Mucosa of gallbladder (tissue), 1 donor: ENCODE data around the gene CYRIA. TPM values are rescaled to one million over a fixed set of nuclear protein-coding genes. Genes with fewer than 3 reads are reported as not detected.

Experiments used
- DNase-seq: peaks from one replicate; pipeline ENCODE4 v3.0.0-alpha.2; 2020; ENCODE audit warnings: low spot score
- total RNA-seq: library from RNA; stranded (reverse); gene quantifications from one replicate; pipeline ENCODE4 v1.2.1, GENCODE V29; 2021
- donor health status: DM: no; HTN: no; CAD: no.

Gene CYRIA
- total RNA-seq, 1 donor from 2014 or later, result 7.0 TPM

DNA sequence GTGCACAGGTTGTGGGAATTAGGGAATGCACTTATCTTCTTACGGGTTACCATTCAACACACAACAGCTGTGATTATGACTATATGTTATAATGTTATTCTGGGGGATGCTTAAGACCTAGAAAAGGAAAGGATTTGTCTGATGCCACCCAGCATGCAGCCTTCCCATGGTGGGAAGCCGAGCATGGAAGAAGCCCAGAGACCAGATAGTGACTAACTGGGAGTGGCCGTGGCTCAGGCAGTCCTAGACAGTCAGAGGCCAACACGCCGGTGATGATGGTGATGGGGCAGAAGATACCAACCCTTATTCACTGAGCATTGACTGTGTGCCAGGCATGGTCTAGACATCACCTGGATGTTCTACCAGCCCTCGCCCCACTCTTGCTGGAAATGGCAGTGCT, 35.9 kb downstream of the CYRIA start:
- no peak for DNase-seq

DNA sequence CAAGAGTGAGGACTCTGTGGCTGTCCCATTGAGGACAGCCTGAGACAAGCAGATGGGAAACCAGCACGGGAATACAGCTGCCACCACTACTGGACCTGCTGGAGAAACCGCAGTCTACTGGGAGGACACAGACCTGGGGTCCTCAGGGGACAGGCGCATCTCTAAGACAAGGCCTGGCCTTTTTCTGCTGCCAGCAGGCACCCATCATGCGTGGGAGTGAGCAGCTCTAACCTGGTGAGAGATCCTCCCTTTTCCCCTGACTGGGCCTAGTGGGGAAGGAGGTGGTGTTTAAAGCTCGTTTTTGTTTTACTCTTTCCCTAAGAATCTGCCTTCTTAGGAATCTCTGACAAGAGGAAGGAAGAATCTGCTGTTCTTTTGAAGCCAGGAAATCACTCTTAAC, 36.6 kb downstream of the CYRIA start:
- no peak for DNase-seq

DNA sequence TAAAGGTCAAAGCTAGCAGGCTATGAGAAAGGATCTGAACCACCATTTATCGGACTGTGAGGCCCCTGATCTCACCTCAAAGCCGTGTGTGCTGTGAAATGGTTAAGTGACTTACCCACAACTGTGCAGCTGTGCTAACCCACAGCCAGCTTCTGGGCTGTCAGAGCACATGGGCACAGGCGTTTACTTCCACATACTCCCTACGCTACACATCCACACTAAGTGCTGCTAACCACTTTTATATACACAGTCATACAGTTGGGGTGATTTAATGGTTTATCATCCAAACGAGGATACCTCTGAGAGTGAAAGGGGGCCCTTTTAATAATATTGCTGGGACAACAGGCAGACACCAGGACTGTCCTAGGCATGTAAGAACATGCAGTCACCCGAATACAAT, 37.3 kb downstream of the CYRIA start:
- no peak for DNase-seq

DNA sequence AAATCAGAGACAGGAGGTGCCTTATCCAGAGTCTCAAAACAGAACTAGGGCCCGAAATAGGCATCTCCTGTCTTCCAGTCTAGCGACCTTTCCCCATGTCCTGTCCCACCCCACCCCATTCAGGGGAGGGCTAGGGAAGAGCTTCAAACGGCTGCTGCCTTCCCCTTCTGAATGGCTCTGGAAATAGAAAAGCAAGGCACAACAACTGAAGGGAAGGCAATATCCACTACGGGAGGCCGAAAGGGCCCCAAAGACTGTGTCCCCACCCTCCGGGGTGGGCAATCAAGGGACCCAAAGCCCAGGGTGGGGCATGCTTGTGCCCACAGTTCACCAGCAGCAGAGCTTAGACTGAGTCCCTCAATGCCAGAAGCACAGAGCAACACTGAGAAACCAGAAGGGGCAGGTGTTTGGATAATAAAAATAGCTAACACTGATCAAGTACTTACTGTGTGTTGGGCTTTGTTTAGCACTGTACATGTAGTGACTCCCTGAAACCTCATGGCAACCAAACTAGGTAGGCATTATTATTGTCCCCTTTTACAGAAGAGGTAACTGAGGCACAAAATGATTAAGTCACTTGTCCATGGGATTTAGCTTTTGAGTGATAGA, 38.5 kb downstream of the CYRIA start:
- no peak for DNase-seq

DNA sequence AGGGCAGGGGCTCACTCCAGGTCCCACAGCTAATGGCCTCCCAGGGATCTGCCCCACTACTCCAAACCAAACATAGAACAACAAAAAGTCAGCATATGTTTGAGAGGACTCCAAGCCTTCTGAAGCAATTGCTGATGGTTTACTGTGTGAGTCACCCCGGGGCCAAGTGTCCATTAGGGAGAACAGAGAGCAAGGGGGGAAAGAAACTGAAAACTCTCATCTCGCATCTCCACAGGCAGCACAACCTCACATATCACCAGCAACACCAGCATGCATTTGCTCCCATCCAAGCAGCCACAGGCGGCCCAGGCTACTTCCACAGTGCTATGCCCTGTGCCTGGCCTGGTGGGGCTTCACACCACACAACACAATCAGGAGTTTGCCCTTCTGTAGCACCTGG, 39.1 kb downstream of the CYRIA start:
- no peak for DNase-seq

DNA sequence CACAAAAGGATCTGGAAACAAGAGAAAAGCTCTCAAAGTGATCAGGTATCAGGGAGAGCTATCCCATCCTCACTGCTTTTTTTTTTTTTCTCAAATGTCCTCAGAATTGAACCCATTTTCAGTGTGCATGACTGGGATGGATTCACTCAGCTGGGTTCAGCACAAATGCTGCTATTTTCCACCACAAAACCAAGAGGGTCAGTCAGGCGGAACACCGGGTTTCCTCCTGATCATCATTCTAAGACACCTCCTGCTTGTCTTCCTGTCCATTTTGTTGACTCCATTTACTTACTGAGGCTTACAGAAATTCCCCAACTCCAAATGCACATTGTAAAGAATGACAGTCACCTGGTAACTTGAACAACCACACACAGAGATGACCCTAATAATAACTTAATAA, 39.9 kb downstream of the CYRIA start:
- no peak for DNase-seq

DNA sequence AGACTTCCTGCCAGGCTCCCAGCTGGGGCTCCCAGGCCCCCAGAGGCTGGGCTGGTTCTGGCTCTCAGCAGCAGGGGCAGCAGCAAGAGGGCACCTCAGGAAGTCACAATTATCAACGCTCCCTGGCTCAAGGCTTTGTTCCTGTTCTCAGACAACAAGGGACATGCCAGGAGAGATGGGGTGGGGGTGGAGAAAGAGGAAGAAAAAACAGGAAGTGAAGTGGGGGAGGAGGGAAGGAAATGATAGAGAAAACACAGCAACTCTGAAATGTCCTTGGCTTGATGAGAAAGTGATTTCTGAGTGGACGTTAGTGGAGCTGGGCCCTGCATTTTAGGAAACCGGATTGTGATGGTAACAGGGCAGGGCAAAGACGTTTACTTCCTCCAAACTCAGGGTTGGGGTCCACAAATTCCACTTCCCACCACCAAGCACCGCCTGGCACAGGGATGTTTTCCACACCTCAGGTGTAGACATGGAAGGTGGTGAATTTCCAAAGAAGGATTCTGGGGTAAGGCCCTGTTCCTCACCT, 40.4 kb downstream of the CYRIA start:
- DNase-seq, result peak; percentile 27

DNA sequence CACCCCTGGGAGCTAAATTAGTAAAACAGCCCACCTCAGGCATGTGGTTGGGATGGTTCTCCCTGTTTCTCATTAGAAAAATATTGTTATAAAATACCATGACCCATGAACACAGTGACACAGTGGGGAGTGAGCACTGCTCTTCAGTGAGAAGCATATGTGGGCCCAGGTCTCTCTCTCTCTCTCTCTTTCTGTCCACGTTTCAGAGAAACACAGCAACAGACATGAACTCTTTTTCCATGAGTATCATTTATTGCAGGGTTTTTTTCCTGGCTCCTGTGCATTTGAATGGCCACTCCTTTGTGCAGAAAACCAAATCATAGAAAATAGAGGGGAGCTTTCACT, 41.2 kb downstream of the CYRIA start:
- DNase-seq, result no peak

DNA sequence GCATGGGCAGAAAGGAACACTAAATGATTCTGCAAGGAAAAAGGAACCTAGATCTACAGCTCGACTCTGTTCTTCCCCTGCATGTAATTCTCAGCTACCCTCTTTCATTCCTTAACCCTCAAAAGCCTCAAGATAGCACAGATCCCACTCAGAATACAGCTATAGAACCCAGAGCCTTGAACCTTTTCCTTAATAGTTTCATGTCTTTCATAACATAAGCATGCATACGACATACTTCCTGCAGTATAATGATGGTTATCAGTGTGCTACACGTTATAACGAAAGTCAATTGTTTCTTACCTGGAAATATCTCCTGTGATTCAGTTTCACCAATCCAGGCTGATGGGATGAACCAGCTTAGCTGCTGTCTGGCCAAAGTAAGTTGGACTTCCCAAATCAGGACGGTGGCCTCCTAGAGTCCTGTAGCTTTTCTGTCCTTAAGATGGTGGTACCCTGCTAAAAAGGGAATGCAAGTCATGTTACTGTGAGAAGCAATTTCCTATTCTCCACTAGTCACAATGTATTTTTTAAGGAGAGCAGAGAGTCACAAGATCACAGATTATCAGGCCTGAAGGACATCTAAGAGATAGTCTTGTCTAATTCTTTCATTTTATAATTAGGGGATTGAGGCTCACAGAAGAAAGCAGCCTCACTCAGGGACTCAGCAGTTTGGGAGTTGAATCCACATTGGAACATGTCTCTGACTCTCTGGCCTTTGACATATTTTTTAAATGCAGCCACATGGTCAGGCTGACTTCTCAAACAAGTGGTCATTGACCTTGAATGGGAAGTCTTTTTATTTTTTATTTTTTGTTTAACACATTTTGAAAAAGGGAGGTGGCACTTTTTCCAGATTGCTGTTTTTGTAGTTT, 41.8 kb downstream of the CYRIA start:
- DNase-seq, result no peak

DNA sequence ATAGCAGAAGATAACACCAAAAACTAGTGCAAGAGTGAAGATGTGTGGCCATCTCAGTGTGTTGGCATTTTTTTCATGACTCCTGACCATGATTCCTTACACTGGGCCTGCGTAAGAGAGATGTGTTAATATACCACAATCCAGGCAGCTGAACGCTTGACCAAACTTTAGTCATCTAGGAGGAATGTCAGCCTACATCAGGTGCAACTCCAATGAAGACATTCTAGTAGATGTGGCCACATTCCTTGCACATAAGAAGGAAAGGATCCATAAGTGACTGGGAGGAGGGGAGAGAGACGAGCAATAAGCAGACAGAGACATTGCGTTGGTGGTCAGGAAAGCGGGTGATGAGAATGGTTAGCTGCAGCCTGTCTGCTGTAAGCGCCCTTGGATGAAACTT, 42.6 kb downstream of the CYRIA start:
- no peak for DNase-seq

DNA sequence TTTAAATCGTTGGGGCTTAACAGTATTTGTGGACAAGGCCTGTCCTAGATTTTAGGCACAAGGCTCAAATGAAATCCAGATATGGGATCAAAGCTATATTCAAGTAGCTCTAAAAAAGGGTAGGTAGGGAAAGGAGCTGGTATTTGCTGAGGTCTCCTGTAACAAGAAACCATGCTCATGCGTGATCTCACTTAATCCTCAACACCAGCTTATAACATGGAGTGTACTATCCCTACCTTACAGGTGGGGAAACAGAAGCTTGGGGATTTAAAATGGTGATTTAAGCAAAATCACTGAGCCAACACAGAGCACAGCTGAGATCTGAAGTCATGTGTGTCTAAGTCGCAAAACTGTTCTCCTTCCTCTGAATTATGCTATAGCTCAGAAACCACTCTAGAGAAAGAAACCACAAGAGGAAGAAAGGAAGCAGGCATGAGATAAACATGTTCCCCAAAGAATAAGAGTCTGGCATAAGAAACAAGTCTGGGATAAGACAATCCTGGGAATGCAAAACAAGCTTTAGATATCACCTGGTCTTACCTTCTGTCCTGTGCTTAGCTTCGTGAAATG, 43.1 kb downstream of the CYRIA start:
- DNase-seq, result no peak

DNA sequence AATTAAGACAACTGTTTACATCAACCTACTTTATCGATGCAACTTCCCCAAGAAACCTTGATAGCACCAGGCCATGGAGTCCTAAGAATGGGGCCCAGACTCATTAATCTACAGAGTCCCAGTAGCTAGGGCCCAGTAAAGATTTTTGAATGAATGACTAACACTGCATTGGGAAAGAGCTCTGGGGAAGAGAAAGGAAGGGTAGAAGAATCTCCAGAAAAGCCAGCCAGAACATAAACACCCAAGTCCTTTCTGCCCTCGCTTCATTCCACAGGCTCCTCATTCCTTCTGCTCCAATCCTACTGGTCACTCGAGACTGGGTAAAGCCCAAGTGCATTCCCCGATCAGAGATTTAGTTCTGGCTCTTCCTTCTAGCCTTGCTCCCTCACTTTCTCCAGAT, 44.3 kb downstream of the CYRIA start:
- no peak for DNase-seq

DNA sequence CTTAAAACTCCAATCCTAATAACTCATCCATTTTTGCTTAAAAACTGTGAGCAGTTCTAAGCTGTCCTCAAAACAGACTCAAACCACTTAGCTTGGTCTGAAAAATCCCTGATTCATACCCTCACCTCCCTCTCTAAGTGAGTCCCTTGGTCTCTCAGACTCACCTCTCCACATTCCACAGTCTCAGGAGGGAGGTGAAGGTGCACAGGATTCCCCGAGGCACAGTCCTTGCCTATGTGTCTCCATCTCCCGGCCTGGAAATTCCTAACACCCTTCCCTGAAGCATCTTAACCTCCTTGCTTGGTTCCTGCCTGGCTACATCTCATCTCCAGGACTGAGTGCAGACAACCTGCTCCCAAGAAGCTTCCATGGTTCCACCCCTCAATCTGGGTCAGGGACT, 45.0 kb downstream of the CYRIA start:
- no peak for DNase-seq

DNA sequence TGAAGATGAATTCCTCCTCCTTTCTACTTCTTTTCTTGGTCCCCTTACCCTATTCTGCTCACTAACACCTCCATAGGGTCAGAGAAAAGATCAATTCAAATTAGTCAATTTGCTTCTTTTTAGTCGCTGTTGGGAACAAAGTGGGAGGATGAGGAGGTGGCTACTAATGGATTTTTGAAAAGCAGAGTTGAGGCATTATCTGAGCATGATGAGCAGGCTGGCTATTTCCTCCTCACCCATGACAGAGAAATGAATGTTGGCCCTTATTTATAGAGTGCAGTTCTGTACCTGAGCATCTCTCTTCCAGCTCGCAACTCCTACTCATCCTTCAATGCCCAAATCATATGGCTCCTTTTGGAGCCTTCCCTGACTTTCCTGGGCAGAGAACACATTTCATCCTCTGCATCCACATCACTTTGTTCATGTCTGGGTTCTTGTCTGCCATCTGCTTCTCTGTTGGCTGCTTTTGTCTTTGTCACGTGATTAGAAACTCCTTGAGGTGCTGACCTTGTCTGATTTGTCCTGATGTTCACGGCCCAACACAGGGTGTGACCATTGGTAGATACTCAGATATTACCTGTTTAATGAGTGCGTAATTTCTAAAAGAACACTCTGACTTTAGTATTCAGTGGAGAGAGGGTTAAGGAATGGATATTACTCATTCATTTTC, 45.9 kb downstream of the CYRIA start:
- no peak for DNase-seq

DNA sequence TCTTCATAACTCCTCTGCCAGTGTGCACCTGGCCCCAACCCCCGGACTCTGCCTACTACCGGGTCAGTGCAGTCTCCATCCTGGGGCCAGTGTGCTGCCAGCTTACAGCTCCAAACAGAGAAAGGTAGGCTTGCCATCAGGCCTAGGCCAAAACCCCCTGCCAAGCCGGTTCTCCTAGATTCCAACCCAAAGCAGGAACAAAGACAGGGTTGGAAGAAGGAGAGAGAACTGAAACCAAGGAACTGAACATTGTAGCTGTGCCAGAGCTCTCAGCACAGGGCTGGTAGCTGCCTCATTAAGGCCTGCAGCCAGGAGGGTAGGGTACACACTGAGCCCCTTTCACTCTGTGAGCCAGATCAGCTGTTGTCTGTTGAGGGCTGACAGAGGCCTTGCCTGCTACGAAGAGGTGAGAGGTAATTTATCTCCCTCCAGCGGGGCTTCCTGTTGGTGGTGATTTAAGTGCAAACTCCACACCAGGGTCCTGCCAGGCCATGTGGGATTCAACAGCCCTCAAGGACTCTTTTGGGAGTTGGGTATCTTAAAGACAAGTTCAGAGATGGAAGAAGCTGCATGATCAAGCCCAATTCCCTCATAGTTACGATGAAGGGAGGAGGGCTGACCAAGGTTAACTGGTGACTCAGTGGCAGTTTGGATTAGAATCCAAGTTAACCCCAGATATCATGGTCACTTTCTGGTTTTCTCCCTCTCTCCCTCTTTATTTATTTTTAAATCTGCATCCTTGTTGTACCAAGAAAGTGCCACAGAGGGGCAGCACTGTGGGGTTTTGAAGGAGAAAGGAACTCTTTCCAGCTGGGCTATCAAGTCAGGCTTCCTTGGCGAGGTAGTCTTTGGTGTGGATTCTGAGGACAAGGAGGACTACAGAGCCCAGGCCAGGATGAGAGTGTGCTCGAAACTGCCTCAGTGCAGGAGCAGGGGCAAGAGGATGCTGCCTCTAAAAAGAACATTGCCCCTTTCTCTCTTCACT, 48.1 kb downstream of the CYRIA start:
- no peak for DNase-seq
